GM18499 (cell line): ENCODE data around the gene KCNK17.
"Not testable (repeated sequence)": the region's sequence is repeated elsewhere in the genome, so short reads cannot be mapped to it uniquely, and the experiment has no call there.

Experiments used
- ATAC-seq: cut with Tn5 transposase; IDR thresholded peaks from one replicate; pipeline ENCODE4 v1.9.1; 2021; ENCODE audit warnings: moderate number of reproducible peaks; ENCODE audit not compliant: insufficient read depth, unreplicated experiment

KCNK17 gene

DNA sequence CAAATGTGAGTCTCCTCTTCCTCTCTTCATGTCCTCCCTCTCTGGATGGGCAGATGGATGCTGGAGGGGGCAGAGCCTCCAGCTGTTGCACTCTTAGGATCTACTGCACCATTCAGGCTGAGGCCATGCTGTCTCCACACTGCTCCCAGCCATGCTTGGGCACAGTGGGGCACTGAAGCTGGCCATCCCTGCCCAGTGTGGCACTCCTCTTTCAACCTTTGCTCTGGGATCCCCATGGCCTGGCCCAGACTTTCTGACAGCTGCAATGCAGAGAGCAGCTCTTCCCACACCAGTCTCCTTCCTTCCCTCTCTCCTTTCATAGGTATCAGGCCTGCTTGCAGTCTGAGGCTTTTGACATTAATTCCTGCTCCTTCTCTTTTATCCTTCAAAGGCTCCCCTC is 9.3 kb downstream of the KCNK17 start:
- no peak for ATAC-seq

DNA sequence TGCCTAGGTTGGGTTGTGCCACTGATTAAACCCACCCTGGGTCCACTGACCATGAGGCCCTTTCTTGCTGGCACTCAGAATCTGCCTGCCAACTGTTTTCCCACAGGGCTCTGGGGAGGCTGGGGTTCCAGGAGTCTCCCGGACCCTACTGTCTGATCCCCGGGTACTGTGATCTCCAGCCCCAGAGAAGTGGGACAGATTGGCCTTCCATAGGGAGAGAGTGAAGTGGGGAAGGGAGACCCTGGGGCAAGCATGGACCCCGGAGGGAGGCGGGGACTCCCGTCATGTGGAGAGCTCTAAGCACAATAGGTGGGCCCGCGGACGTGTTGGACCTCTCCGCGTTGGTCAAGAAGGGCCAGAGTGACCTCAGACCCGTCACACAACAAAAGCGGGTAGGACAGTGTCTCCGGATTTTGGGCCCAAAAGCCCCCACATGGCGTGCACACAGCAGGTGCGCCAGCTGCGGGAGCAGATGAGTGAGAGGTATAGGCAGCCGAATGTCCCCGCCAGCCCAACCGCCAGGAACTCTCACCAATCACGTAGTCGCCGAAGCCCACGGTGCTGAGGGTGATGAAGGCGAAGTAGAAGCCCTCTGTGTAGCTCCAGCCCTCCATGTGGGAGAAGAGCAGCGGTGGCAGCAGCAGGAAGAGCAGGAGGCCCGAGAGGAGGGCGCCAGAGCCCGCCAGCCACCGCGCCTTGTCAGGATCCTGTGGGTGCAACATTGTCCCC is 10.6 kb downstream of the KCNK17 start:
- no peak for ATAC-seq

DNA sequence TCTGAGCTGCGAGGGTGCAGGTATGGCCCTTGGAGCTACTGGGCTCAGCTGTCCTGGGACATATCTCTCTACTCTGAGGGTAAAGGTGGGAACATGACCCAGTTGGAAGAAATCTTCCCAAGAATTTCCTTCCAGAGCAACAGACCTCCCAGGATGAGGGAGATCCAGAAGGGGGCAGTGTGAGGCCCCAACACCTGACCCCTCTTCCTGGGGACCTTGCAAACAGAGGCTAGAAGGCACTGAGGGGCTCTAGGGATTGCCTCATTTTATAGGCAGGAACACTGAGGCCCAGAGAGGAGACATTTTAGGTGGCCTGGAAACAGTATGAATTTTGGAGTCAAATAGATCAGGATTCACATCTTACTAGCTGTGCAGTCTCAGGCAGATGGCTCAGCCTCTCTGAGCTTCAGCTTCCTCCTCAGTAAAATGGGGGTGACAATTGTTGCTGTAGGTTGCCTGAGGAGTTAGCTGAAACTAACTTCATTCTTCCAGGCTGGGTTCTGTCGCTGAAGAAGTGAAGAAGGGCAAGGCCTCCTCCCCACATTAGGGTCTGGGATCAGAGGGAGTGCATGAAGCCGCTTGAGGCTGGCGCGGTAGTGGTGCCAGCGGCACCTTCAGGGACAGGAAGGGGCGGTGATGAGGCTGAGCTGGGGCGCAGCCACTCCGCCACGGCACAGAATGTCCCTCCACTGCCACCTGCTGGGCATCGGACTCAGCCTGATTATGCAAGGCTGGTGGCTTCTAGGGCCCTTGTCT is 11.4 kb downstream of the KCNK17 start:
- no peak for ATAC-seq

DNA sequence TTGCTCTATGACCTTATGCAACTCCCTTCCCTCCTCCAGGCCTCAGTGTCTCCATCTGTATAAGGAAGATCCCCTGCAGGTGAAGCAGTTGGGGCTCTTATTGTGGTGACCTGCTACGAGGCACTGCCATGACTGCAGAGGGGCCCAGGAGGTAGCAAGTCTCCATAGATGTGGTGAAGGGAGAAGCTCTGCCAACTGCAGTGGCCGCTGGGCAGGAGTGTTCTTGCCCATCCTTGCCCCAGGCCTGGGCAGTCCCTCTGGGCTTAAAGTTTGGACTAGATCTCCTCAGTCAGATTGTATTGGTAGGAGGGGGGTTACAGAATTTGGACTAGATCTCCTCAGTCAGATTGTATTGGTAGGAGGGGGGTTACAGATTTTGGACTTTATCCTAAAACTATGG is 12.2 kb downstream of the KCNK17 start:
- no peak for ATAC-seq

DNA sequence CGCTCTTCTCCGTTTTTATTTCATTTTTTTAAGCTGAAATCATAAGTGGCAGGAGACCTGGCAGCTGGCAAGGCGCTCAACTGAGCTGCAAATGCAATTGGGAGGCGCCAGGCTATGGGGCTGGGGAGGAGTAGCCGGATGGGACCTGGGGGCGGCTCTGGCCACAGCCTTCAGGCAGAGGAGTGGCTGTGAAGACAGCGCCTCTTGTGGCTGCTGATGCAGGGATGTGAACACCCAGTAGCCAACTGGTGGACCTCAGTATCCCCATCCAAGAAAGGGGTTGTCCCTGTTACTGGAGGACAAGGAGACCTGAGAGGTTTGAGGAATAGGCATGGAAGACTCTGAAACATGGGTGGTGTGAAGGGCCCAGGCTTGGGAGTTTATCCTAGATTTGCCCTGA is 12.6 kb downstream of the KCNK17 start:
- no peak for ATAC-seq

DNA sequence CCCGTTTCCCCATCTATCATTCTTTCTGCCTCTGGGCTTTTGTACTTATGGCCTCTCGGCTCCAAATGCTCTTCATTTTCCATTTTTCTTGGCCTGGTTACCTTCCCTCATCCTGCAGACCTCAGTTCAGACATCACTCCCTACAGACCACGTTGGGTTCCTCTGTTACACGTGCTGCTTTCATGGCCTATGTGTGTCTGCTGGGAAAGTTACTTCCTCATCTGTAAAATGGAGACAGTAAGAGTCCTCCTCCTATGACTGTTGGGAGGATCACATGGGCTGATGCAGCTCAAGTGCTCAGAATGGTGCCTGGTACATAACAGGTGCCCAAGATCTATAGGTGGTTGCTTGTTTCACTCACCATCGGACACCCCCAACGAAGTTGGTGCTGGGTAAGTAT is 13.5 kb downstream of the KCNK17 start:
- ATAC-seq, result no peak

DNA sequence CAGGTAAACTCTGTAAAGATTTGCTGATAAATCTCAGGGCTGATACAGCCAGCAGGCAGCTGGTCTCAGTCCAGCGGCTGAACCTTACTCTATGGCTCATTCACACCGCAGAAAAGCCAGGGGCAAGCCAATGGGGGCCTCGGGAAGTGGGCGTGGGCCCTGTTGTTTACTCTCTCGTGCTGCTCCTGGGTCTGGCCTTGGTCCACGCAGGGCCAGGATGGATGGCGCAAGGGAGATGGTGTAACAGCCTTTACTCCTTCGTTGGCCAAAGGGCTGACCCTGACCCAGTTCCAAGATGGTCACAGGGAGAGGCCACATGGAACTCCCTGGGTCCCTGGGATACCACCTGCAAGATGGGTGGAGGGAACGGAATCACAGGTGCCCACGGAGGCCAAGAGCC is 16.2 kb downstream of the KCNK17 start:
- no peak for ATAC-seq

DNA sequence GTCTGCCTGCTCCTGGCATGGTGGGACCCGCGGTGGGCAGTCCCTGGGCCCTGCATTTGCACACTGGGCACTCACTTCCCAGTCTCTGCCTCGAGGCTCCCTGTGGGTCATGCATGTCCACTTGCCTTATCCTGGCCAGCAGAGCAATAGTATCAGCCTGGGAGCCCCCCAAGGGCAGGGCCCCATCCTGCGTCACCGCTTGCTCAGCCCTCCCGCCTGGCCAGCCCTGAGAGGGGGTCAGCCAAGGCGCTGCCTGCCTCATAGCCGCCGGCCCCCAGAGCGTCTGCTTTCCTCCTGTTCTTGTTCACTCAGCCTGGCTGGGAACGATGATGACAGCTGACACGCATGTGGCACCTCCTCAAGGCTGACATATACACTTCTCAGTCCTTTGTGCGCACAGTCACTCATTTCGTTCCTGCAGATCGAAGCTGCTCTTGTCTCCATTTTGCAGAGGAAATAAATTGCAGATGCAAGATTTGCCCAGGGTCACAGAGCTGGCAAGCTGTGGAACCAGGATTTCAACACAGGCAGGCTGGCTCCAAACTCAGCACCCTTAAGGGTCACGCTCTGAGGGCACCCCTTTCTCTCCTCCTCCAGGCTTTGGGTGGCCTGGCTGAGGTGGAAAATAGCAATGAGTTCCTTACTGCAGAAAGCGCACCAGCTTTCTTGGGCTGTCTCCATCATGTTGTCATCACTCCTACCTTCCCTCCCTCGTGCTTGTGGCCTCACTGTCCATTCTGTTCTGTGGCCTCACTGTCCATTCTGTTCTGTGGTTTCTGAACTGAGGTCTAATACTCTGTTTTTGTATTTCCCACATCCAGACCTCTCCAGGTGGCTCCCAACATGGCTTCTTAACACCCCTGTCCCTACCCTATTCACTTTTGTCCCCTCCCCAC is 17.2 kb downstream of the KCNK17 start:
- no peak for ATAC-seq

DNA sequence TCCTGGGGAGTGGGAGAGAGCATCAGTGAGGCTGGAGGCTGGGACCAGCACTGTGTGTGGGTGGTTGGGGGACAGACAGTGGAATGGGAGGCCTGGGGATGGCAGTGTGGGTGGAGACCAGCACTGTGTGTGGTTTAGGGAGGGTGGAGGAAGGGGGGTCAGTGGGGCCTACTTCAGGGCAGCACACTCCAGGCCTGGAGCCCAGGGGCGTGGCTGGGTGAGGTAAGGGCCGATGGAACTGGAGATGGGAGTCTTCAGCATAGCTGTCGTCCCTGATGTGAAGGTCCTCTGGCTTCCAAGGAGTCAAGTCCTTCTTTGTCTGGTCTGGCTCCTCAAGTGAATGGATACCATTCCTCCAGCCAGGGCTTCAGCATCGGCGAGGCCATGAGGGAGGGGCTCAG is 18.6 kb downstream of the KCNK17 start:
- ATAC-seq, result no peak

DNA sequence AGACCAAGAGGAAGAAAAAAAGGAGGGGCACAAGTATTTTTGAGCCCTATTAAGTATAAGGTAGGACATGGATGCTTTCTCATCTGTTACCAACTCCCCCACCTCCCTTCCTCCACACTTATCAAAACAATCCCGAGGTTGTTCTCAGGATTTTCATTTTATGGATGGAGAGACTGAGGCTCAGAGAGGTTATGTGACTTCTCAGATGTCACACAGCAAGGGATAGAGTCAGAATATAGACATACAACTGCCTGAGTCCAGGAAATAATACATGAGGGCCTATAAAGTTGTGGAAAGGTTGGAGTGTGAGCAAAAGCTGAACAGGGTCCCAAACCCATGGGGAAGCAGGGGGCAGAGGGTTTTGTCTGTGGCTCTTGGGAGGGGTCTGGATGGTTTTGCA is 19.3 kb downstream of the KCNK17 start:
- ATAC-seq, result no peak

DNA sequence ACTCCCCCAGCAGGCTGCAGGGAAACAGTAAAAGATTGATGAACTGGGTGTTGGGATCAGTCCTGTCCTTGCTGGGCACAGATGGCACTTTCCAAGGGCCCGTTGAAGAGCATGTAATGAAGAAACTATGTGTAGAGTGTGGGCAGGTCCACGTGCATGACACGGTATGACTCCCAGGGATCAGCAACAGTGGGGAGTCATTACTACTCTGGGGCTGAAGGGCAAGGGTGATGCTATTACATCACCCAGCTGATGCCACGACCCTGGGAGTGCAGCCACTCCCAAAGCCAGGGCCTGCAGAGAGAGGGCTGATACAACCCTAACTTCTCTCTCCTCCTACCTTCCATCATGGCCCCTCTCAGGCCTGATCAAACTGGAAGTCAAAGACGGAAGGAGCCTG is 20.1 kb downstream of the KCNK17 start:
- no peak for ATAC-seq

DNA sequence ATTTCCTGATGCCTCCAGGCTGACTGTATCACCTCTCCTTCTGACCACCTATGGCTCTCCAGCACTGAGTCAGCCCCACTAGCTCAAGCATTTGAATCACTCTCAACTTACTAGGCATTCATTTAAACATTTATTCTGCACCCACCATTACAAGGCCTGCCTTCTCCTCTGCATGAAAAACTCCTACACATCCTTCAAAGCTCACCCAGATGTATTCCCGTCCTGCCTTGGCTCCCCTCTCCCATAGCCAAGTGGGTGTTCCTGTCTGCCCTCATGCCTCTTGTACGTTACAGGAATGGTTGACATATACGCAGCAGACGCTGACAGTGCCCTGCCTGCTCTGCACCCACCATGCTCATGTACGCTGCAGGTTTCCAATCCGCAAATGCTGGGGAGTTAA is 21.6 kb downstream of the KCNK17 start:
- no peak for ATAC-seq

DNA sequence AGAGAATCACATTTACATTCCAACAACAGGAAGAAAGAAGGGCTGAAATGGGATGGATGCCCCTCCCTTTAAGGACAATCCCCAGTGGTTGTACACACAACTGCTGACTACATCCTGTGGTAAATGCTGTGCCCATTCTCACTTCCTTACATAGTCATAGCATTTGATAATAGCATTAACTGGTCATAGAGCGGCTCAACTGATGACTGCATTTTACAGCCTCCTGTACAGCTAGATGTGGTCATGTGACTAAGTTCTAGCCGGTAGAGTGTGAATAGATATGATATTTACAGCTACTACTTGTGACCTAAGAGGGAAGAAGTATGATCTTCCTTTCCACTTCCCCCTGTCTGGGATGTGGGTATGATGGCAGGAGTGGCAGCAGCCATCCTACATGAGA is 24.7 kb downstream of the KCNK17 start:
- ATAC-seq, result no peak

DNA sequence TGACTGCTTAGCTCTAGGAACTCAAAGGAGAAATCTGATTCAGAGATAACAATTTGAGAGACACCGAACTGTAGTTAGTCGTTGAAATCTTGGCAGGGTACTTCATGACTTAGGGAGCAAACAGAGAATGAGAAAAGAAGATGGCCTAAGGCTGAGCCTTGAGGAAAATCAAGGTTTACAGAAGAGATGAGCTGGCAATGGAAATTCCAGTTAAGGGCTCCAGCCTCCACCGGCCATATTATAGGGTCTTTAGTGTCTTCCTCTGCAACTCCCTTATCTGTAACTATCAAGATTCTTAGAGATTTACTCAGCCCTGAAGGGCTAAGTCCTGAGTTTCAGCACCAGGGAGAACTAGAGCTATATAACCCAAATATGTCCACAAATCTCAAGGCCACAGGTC is 26.6 kb downstream of the KCNK17 start:
- ATAC-seq, result no peak

DNA sequence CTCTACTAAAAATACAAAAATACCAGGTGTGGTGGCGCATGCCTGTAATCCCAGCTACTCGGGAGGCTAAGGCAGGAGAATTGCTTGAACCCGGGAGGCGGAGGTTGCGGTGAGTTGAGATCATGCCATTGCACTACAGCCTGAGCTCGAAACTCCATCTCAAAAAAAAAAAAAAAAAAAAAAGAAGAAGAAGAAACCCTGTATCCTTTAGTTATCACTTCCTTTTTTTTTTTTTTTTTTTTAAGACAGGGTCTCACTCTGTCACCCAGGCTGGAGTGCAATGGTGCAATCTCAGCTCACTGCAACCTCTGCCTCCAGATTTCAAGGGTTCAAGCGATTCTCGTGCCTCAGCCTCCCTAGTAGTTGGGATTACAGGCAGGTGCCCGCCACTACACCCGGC is 27.6 kb downstream of the KCNK17 start:
- not testable (repeated sequence) for ATAC-seq

DNA sequence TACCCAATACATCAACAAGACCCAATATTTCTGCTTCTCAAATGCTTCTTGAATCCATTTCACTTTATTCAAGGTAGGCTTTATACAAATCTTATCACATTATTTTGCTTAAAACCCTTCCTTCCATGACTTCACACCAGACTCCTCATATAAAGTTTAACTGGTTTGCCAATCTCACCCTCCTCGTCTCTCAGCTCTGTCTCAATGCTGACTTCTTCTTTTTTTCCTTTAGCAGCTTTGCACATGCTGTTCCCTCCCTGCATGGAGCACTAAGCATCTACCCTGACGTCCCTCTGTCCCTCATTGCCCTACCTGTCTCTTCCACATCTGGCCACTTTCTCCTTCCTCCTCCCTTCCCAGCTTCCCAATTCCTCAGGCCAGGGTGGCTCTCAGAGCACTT is 31.4 kb downstream of the KCNK17 start:
- ATAC-seq, result no peak

DNA sequence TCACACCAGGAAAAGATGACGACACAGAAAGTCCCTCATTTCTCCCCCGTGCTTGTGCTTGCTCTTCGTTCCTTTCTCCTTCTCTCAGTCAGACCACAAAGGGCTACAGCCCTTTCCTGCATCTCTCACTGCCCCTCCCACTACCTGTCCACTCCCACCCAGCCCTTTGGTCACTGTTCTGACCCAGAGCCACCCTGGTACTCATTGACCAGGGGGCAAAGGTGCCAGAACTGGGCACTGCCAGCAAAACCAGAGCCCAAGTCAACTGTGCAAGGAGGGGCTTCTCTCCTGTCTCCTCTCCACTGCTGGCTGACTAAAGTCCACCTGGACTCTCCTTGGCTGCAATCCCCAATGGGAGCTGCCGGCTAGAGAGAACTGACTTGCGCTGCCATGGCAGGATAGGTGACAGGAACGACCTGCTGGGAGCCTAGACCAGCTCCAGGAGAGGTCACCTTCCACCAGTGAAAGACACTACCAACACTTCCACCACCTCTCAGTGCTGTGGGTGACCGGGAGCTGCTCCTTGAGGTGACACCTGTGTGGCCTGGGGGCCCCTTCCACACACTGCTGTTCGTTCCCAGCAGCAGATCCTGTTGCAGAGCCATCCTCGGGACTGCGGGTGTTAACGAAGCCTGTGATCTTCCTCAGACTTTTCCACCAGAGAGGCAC is 32.8 kb downstream of the KCNK17 start:
- ATAC-seq, result no peak

DNA sequence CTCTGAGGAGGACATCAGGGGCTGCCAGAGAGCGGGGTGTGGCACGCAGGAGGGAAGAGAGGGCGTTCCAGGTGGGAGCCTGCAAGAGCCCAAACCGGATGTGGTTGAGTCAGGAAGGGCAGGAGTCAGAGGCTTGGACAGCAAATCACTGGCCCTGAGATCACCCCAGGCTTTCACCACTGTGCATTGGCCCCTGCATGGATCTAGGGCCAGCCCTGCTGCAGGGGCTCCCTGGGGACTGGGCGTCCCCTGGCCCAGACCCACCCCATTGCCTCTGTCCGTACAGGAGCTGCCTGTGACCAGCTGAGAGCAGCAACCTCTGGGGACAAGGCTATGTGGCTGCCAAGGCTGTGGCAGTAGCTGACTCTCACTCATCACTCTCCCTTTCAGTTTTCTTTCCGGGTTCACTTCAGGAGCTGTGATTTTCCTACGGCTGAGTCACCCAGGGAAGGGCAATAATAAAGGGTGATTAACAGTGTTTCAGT is 33.9 kb downstream of the KCNK17 start:
- no peak for ATAC-seq

DNA sequence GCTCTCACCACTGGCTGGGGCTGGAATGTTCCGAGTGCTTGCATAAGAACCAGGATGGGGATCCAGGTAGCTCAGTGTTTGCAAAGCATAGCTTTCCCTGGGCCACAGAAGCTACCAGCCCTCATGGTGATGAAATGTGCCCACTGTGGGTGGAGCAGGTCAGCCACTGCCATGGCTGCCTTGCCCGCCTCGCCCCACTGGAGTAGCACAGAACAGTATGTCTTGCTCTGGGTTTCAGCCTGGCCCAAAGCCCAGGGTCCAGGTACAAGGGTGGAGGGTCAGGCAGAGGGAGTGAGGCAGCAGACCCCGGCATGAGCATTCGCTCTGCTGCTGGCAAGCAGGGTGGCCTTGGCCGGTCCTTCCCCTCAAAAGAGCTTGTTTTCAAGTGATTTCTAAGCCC is 34.7 kb downstream of the KCNK17 start:
- ATAC-seq, result no peak

DNA sequence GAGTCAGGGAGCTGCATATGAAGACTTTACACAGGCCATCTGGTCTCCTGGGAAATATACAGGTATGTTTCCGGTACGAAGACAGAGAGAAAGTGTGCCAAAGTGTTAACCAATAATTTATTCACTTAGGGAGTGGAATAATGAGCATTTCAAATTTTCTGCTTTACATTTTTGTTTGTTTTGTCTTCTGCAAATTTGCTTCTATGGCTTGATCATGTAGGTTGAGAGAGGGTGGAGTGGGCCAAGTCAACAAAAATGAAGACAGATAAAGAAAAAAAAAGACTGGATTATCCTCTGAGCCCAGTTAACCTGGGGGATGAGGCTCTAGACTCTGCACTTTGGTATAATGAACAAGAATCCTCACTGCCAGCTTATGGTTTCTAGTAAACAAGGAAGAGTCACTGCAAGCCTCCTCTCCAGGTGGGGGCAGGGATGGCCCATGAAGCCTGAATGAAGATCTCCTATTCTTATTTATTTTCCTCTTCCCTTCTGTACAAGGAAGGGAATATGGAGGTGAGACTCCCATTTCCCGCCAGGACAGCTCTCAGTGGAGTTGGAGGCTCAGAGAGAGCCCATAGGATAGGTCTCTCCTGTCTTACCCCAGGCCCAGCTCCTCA is 37.7 kb downstream of the KCNK17 start:
- no peak for ATAC-seq
